M059J (cell line): ENCODE results near the gene SLC22A16. TPM values are rescaled to one million over a fixed set of nuclear protein-coding genes. Genes with fewer than 3 reads are reported as not detected.
"Not testable (repeated sequence)": the region's sequence is repeated elsewhere in the genome, so short reads cannot be mapped to it uniquely, and the experiment has no call there.

ENCODE experiments used
- DNase-seq: peaks from one replicate; pipeline ENCODE4 v3.0.0-alpha.2; 2012; ENCODE audit warnings: low read depth
- total RNA-seq: library from RNA; depleted of rRNA; stranded (reverse); fragments of >200 nt; shearing (Covaris generic); gene quantifications from 2 replicates; pipeline ENCODE4 v1.2.3, GENCODE V29; 2014

SLC22A16 gene
- total RNA-seq, 1 experiment from 2014 or later, result 0.42 TPM

GRCh38 chr6:110491299-110491643 lies 14.9 kb upstream of the SLC22A16 start:
- no peak for DNase-seq

GRCh38 chr6:110490110-110490509 lies 13.7 kb upstream of the SLC22A16 start:
- no peak for DNase-seq

GRCh38 chr6:110488606-110489190 lies 12.3 kb upstream of the SLC22A16 start:
- DNase-seq, result peak; percentile 16

- not testable (repeated sequence) for DNase-seq
Observed at GRCh38 chr6:110487968-110488381, 11.6 kb upstream of the SLC22A16 start.

- no peak for DNase-seq
Observed at GRCh38 chr6:110486756-110487155, 10.3 kb upstream of the SLC22A16 start.

DNA sequence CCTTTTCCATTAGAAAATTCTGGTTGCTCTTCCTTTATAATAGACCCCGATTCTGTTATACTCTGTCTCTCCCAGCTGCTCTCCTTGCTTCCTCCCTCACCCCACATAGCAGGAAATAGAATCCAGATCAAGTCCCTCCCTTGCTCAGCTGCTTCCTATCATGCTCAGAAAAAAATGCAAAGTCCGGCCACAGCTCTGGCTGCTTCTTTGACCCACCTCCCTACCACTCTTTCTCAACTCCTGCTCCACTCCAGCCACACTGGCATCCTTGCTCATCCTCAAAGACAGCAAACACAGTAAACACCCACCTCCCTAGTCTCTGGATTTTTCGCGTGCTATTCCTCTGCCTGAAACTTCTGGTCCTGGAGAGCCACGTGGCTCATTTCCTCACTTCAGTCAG lies 9.1 kb upstream of the SLC22A16 start:
- no peak for DNase-seq

DNA sequence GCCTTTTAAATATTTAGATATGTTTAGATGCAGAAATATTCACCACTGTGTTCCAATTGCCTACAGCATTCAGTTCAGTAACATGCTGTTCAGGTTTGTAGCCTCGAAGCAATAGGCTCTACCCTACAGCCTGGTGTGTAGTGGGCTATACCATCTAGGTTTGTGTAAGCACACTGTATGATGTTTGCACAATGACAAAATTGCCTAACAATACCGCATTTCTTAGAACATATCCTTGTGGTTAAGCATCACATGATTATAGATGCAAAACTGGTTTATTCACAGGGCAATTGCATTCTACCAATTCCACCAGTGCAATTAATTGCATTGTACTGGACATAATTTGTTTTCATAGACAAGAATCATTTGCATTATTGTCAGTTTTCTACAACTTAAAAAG lies 7.9 kb upstream of the SLC22A16 start:
- peak; percentile 35 for DNase-seq

GRCh38 chr6:110482774-110483400 lies 6.5 kb upstream of the SLC22A16 start:
- no peak for DNase-seq

GRCh38 chr6:110481081-110481480 lies 4.7 kb upstream of the SLC22A16 start:
- no peak for DNase-seq

GRCh38 chr6:110475066-110475653 lies 1.3 kb downstream of the SLC22A16 start:
- no peak for DNase-seq

DNA sequence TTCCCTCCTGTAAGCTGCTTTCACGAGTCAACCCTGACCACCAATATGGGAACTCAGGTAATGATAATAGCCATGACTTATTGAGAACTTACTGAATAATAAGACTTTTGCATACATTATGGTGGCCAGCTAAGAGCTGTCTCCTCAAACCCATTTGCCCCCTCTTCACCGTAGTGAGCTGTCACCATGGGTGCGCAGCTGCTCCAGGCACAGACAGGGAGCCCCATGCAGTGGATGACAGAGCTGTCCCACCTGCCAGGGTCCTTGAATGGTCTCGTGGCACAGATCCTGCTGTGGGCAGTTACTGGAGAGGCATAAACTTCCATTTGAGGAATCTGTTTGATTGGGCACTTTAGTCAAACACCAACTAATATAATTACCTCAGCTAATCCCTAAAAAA lies 1.9 kb downstream of the SLC22A16 start:
- no peak for DNase-seq

- no peak for DNase-seq
Observed at GRCh38 chr6:110472739-110473138, 3.7 kb downstream of the SLC22A16 start.

DNA sequence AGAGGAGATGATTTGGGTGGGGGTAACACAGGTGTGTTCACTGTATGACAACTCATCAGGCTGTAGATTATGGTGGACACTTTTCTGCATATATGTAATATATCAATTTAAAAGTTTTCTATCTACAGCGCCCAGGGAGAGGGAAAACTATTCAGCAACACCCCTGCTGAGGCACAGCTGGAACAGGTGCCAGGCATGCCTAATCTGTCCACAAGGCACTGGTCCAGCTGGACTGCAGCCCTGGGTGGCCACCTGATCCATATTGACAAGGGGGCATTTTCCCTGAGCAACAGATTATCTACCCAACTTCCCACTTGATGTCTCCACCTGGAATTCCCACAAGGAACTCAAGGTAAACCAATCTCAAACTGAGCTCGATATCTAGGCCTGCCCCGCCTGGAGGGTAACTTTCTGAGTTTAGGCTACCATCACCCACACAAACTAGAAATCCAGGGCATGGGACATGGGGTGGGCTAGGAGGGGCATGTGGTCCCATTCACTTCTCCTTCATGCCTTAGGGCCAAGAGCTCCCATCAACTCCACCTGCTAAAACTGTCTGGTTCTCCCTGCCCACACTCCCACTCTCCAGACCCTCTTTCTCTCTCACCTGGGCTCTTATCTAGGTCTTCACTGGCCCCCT lies 4.6 kb downstream of the SLC22A16 start:
- no peak for DNase-seq

GRCh38 chr6:110468731-110469130 lies 7.7 kb downstream of the SLC22A16 start:
- DNase-seq, result no peak

GRCh38 chr6:110467566-110468140 lies 8.8 kb downstream of the SLC22A16 start:
- DNase-seq, result no peak

GRCh38 chr6:110462884-110463481 lies 13.4 kb downstream of the SLC22A16 start:
- peak; percentile 12 for DNase-seq

DNA sequence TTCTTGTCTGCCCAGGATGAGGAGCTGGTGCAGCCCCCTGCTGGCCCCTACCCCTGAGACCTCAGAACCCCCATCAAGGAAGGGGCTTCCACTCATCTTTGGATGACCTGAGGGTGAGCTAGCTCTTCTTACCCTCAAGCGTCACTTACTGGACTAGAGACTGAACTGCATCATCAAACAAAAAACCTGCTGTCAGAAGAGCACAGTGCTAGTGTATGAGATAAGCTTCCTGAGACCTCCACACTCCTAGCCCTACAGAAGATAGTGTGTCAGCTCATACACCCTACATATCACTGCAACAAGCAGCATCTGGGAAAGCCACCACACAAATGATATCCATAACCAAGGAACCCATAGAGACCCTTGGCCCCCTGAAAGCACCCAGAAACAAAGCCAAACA lies 15.0 kb downstream of the SLC22A16 start:
- DNase-seq, result no peak

- DNase-seq, result no peak
Observed at GRCh38 chr6:110459137-110459536, 17.3 kb downstream of the SLC22A16 start.

GRCh38 chr6:110458476-110458875 lies 17.9 kb downstream of the SLC22A16 start:
- no peak for DNase-seq

DNA sequence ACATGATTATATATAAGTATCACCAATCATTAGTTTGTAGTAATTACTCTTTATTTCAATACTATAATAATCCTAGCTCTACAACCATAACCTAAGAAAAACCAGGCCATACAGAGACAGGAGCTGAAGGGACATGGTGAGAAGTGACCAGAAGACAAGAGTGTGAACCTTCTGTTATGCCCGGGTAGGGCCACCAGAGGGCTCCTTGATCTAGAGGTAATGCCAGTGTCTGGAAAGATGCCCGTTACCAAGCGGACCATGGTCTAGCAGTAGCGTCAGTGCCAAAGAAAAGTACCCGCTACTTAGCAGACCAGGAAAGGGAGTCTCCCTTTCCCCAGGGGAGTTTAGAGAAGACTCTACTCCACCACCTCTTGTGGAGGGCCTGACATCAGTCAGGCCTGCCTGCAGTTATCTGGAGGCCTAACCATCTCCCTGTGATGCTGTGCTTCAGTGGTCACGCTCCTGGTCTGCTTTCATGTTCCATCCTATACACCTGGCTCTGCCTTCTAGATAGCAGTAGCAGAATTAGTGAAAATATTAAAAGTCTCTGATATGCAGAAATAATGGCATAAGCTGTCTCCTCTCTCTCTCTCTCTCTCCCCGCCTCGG lies 18.7 kb downstream of the SLC22A16 start:
- DNase-seq, result peak; percentile 73

- DNase-seq, result peak; percentile 79
Observed at GRCh38 chr6:110456694-110457093, 19.7 kb downstream of the SLC22A16 start.

- no peak for DNase-seq
Observed at GRCh38 chr6:110449541-110449895, 26.9 kb downstream of the SLC22A16 start.
